ENCODE data around the gene DKK2.

DKK2 gene

GRCh38 chr4:107017443-107018343 lies 18.4 kb downstream of the DKK2 start:
- DNase-seq (ENCODE audit: extremely low read depth in 1 of 2, low read depth in 1 of 2) = no peak

GRCh38 chr4:107011312-107011711 lies 24.8 kb downstream of the DKK2 start:
- no peak for DNase-seq (ENCODE audit: extremely low read depth in 1 of 2, low read depth in 1 of 2)

GRCh38 chr4:107009196-107009968 lies 26.7 kb downstream of the DKK2 start:
- no peak for DNase-seq (ENCODE audit: extremely low read depth in 1 of 2, low read depth in 1 of 2)

- DNase-seq (ENCODE audit: extremely low read depth in 1 of 2, low read depth in 1 of 2) = no peak
Measured at GRCh38 chr4:107008115-107008514, 28.0 kb downstream of the DKK2 start.

GRCh38 chr4:107006218-107006617 lies 29.9 kb downstream of the DKK2 start:
- DNase-seq (ENCODE audit: extremely low read depth in 1 of 2, low read depth in 1 of 2) = no peak

- DNase-seq (ENCODE audit: extremely low read depth in 1 of 2, low read depth in 1 of 2) = no peak
Measured at GRCh38 chr4:106996490-106996889, 39.6 kb downstream of the DKK2 start.

- DNase-seq (ENCODE audit: extremely low read depth in 1 of 2, low read depth in 1 of 2) = no peak
Measured at GRCh38 chr4:106993827-106994226, 42.3 kb downstream of the DKK2 start.

GRCh38 chr4:106987311-106987710 lies 48.8 kb downstream of the DKK2 start:
- no peak for DNase-seq (ENCODE audit: extremely low read depth in 1 of 2, low read depth in 1 of 2)

- DNase-seq (ENCODE audit: extremely low read depth in 1 of 2, low read depth in 1 of 2) = no peak
Measured at GRCh38 chr4:106986486-106986885, 49.6 kb downstream of the DKK2 start.

- DNase-seq (ENCODE audit: extremely low read depth in 1 of 2, low read depth in 1 of 2) = no peak
Measured at GRCh38 chr4:106985830-106986229, 50.3 kb downstream of the DKK2 start.

- DNase-seq (ENCODE audit: extremely low read depth in 1 of 2, low read depth in 1 of 2) = no peak
Measured at GRCh38 chr4:106982711-106983211, 53.4 kb downstream of the DKK2 start.

- no peak for DNase-seq (ENCODE audit: extremely low read depth in 1 of 2, low read depth in 1 of 2)
Measured at GRCh38 chr4:106981431-106981830, 54.7 kb downstream of the DKK2 start.

GRCh38 chr4:106979476-106979875 lies 56.6 kb downstream of the DKK2 start:
- DNase-seq (ENCODE audit: extremely low read depth in 1 of 2, low read depth in 1 of 2) = no peak

GRCh38 chr4:106978046-106978774 lies 57.9 kb downstream of the DKK2 start:
- DNase-seq (ENCODE audit: extremely low read depth in 1 of 2, low read depth in 1 of 2) = no peak

GRCh38 chr4:106971636-106972035 lies 64.5 kb downstream of the DKK2 start:
- DNase-seq (ENCODE audit: extremely low read depth in 1 of 2, low read depth in 1 of 2) = no peak

- no peak for DNase-seq (ENCODE audit: extremely low read depth in 1 of 2, low read depth in 1 of 2)
Measured at GRCh38 chr4:106967892-106968291, 68.2 kb downstream of the DKK2 start.

- no peak for DNase-seq (ENCODE audit: extremely low read depth in 1 of 2, low read depth in 1 of 2)
Measured at GRCh38 chr4:106953036-106953705, 82.9 kb downstream of the DKK2 start.

- no peak for DNase-seq (ENCODE audit: extremely low read depth in 1 of 2, low read depth in 1 of 2)
Measured at GRCh38 chr4:106951891-106952290, 84.2 kb downstream of the DKK2 start.

- DNase-seq (ENCODE audit: extremely low read depth in 1 of 2, low read depth in 1 of 2) = no peak
Measured at GRCh38 chr4:106941841-106942240, 94.3 kb downstream of the DKK2 start.

- no peak for DNase-seq (ENCODE audit: extremely low read depth in 1 of 2, low read depth in 1 of 2)
Measured at GRCh38 chr4:106930522-106930921, 105.6 kb downstream of the DKK2 start.

- no peak for DNase-seq (ENCODE audit: extremely low read depth in 1 of 2, low read depth in 1 of 2)
Measured at GRCh38 chr4:106929248-106929647, 106.9 kb downstream of the DKK2 start.
